ENCODE data around the gene AAMP. TPM values are rescaled to one million over a fixed set of nuclear protein-coding genes. Genes with fewer than 3 reads are reported as not detected.

AAMP gene
- polyA plus RNA-seq, 1 donor from 2014 or later, result 249 TPM

- Histone ChIP-seq H2AFZ (ENCODE audit: low read depth, low read length) (peak overlapping the region; percentile 96), H3K9ac (ENCODE audit: low read length) (peak overlapping the region; percentile 95), H4K20me1 (ENCODE audit: insufficient read depth) (peaks cover 8% of the 10 kb centered on the region), H3K27ac (ENCODE audit: low read length) (peak overlapping the region; percentile 99), H3K9me3 (ENCODE audit: low read length) (no peaks in the 10 kb centered on the region), H3F3A (ENCODE audit: insufficient read depth, low read length, poor library complexity, severe bottlenecking) (peaks cover 6% of the 10 kb centered on the region), H3K9me2 (ENCODE audit: insufficient read depth, low read length) (no peaks in the 10 kb centered on the region), H3K79me2 (replicated peaks; ENCODE audit: insufficient read depth, low read length) (peaks cover 42% of the 10 kb centered on the region), H3K27me3 (ENCODE audit: insufficient read depth, low read depth, low read length) (no peaks in the 10 kb centered on the region), H3K36me3 (ENCODE audit: insufficient read depth, low read length) (no peaks in the 10 kb centered on the region), H3K4me3 (ENCODE audit: low read length) (peak overlapping the region; percentile 86), H3K4me2 (ENCODE audit: low read length) (peak overlapping the region; percentile 90)
- TF ChIP-seq MXI1 (conservative IDR thresholded peaks at IDR 0.05; ENCODE audit: poor library complexity, severe bottlenecking) (no peak), CTCF (IDR thresholded peaks at IDR 0.05; ENCODE audit: poor library complexity, severe bottlenecking) (no peak), POLR2AphosphoS5 (IDR thresholded peaks at IDR 0.05) (no peak), RAD21 (conservative IDR thresholded peaks at IDR 0.05) (no peak), SMC3 (conservative IDR thresholded peaks at IDR 0.05; ENCODE audit: poor library complexity) (no peak), EP300 (conservative IDR thresholded peaks at IDR 0.05; ENCODE audit: poor library complexity, severe bottlenecking) (no peak), REST (IDR thresholded peaks at IDR 0.05; ENCODE audit: borderline replicate concordance) (no peak), TAF1 (IDR thresholded peaks at IDR 0.05; ENCODE audit: low read depth) (no peak), EZH2 (IDR thresholded peaks at IDR 0.05; ENCODE audit: borderline replicate concordance, insufficient read depth, low read length, poor library complexity, severe bottlenecking) (no peak)
These were observed 53.6 kb downstream of the AAMP start for GRCh38 chr2:218216336-218216673.

Other genes starting within 250 kb of the AAMP start
- not detected in 2 replicates for gene RUFY4, start 200.9 kb downstream of the AAMP start, polyA plus RNA-seq
- not detected in 2 replicates for gene CXCR2, start 144.1 kb downstream of the AAMP start, polyA plus RNA-seq
- gene CXCR1, start 103.2 kb downstream of the AAMP start, polyA plus RNA-seq, result not detected in 2 replicates
- 144 and 167 TPM in 2 replicates for gene ARPC2, start 52.9 kb downstream of the AAMP start, polyA plus RNA-seq
- not detected in 2 replicates for gene GPBAR1, start 9.1 kb downstream of the AAMP start, polyA plus RNA-seq
- 52.1 and 59.7 TPM in 2 replicates for gene PNKD, start 382 bp upstream of the AAMP start, polyA plus RNA-seq
- gene TMBIM1, start 22.4 kb upstream of the AAMP start, polyA plus RNA-seq, result not detected in 2 replicates
- gene CATIP, start 86.7 kb upstream of the AAMP start, polyA plus RNA-seq, result not detected in 2 replicates
- 0.04 TPM in 1 of 2 replicates, not detected in the other for gene SLC11A1, start 112.1 kb upstream of the AAMP start, polyA plus RNA-seq
- gene CTDSP1, start 129.7 kb upstream of the AAMP start, polyA plus RNA-seq, result 0.97 and 1.3 TPM in 2 replicates
- 0.06 TPM in 1 of 2 replicates, not detected in the other for gene VIL1, start 149.0 kb upstream of the AAMP start, polyA plus RNA-seq